GM23338 (cell line): Measurements from ENCODE around the gene PSAPL1.

Source experiments
- CREB1 ChIP-seq: fragments of 250-450 bp; sonication (Bioruptor Pico); IDR thresholded peaks from 2 replicates; pipeline ENCODE4 v1.5.0; 2020; ENCODE audit warnings: low read depth, mild to moderate bottlenecking, moderate library complexity
- EZH2 ChIP-seq: fragments of 200-600 bp; sonication (generic); IDR thresholded peaks from one replicate; pipeline ENCODE4 v1.8.0; 2017; ENCODE audit warnings: antibody characterized with exemption, mild to moderate bottlenecking, low read depth; ENCODE audit not compliant: unreplicated experiment
- EZH2phosphoT487 ChIP-seq: fragments of 200-600 bp; sonication (generic); IDR thresholded peaks from one replicate; pipeline ENCODE4 v1.8.1; 2018; ENCODE audit warnings: antibody characterized with exemption; ENCODE audit not compliant: unreplicated experiment
- JUNB ChIP-seq: IDR thresholded peaks from one replicate; pipeline ENCODE4 v1.6.1; 2016; ENCODE audit warnings: antibody characterized with exemption; ENCODE audit not compliant: unreplicated experiment
- NANOG ChIP-seq: IDR thresholded peaks from 2 replicates; pipeline ENCODE4 v1.6.1; 2016; ENCODE audit warnings: antibody characterized with exemption, borderline replicate concordance
- POLR2AphosphoS5 ChIP-seq: IDR thresholded peaks from 2 replicates; pipeline ENCODE4 v1.6.1; 2016; ENCODE audit warnings: antibody characterized with exemption, low read depth
- STAT1 ChIP-seq: IDR thresholded peaks from one replicate; pipeline ENCODE4 v1.6.1; 2016; ENCODE audit warnings: antibody characterized with exemption; ENCODE audit not compliant: unreplicated experiment
- ZNF114 ChIP-seq: fragments of 250-450 bp; sonication (Bioruptor Pico); IDR thresholded peaks from 2 replicates; pipeline ENCODE4 v1.5.0; 2020; ENCODE audit warnings: mild to moderate bottlenecking, moderate library complexity
- TF ChIP-seq, protein P1 (sequence below), 2 experiments: fragments of 200-600 bp in 1 of 2; sonication (generic) in 1 of 2; conservative IDR thresholded peaks; 2 replicates each; pipeline versions ENCODE4 v1.5.1 to v1.6.1; 2016 to 2017; ENCODE audit warnings: antibody characterized with exemption in 2 of 2, low read depth in 2 of 2, mild to moderate bottlenecking in 2 of 2, moderate library complexity in 1 of 2
- TF ChIP-seq, protein P2 (sequence below): IDR thresholded peaks from 2 replicates; pipeline ENCODE4 v1.6.1; 2016; ENCODE audit warnings: antibody characterized with exemption
- TF ChIP-seq, protein P3 (sequence below): IDR thresholded peaks from one replicate; pipeline ENCODE4 v1.6.1; 2018; ENCODE audit warnings: antibody characterized with exemption; ENCODE audit not compliant: unreplicated experiment
- TF ChIP-seq, protein P4 (sequence below): fragments of 250-450 bp; sonication (Bioruptor Pico); IDR thresholded peaks from 2 replicates; pipeline ENCODE4 v1.5.0; 2020; ENCODE audit warnings: mild to moderate bottlenecking, moderate library complexity

DNA sequence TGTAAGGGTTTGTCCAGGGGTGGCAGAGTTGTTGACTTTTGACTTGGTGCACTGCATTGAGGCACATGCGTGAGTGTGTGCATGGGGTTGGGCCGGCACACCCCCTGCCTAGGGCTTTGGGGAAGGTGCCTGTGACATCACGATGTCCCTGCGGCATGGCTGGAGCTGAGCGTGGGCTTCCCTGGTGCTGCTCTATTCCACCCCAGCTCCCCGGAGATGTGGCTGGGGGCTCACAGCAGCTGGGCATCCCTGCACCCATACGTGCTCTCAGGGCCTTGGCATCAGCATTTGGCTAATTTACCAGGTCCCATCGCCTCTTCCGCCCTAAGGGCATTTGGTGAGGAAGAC lies 5.7 kb downstream of the PSAPL1 start:
- TF ChIP-seq, protein P1, sequence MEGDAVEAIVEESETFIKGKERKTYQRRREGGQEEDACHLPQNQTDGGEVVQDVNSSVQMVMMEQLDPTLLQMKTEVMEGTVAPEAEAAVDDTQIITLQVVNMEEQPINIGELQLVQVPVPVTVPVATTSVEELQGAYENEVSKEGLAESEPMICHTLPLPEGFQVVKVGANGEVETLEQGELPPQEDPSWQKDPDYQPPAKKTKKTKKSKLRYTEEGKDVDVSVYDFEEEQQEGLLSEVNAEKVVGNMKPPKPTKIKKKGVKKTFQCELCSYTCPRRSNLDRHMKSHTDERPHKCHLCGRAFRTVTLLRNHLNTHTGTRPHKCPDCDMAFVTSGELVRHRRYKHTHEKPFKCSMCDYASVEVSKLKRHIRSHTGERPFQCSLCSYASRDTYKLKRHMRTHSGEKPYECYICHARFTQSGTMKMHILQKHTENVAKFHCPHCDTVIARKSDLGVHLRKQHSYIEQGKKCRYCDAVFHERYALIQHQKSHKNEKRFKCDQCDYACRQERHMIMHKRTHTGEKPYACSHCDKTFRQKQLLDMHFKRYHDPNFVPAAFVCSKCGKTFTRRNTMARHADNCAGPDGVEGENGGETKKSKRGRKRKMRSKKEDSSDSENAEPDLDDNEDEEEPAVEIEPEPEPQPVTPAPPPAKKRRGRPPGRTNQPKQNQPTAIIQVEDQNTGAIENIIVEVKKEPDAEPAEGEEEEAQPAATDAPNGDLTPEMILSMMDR (conservative IDR thresholded peaks at IDR 0.05; ENCODE audit: low read depth in 2 of 2): no peak
- TF ChIP-seq EZH2 (no peak), CREB1 (CRISPR knock-in tag) (no peak), POLR2AphosphoS5 (no peak), JUNB (no peak), NANOG (no peak), STAT1 (no peak), EZH2phosphoT487 (no peak), ZNF114 (no peak)
- TF ChIP-seq, protein P2, sequence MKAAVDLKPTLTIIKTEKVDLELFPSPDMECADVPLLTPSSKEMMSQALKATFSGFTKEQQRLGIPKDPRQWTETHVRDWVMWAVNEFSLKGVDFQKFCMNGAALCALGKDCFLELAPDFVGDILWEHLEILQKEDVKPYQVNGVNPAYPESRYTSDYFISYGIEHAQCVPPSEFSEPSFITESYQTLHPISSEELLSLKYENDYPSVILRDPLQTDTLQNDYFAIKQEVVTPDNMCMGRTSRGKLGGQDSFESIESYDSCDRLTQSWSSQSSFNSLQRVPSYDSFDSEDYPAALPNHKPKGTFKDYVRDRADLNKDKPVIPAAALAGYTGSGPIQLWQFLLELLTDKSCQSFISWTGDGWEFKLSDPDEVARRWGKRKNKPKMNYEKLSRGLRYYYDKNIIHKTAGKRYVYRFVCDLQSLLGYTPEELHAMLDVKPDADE: no peak
- TF ChIP-seq, protein P3, sequence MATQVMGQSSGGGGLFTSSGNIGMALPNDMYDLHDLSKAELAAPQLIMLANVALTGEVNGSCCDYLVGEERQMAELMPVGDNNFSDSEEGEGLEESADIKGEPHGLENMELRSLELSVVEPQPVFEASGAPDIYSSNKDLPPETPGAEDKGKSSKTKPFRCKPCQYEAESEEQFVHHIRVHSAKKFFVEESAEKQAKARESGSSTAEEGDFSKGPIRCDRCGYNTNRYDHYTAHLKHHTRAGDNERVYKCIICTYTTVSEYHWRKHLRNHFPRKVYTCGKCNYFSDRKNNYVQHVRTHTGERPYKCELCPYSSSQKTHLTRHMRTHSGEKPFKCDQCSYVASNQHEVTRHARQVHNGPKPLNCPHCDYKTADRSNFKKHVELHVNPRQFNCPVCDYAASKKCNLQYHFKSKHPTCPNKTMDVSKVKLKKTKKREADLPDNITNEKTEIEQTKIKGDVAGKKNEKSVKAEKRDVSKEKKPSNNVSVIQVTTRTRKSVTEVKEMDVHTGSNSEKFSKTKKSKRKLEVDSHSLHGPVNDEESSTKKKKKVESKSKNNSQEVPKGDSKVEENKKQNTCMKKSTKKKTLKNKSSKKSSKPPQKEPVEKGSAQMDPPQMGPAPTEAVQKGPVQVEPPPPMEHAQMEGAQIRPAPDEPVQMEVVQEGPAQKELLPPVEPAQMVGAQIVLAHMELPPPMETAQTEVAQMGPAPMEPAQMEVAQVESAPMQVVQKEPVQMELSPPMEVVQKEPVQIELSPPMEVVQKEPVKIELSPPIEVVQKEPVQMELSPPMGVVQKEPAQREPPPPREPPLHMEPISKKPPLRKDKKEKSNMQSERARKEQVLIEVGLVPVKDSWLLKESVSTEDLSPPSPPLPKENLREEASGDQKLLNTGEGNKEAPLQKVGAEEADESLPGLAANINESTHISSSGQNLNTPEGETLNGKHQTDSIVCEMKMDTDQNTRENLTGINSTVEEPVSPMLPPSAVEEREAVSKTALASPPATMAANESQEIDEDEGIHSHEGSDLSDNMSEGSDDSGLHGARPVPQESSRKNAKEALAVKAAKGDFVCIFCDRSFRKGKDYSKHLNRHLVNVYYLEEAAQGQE: no peak
- TF ChIP-seq, protein P4, sequence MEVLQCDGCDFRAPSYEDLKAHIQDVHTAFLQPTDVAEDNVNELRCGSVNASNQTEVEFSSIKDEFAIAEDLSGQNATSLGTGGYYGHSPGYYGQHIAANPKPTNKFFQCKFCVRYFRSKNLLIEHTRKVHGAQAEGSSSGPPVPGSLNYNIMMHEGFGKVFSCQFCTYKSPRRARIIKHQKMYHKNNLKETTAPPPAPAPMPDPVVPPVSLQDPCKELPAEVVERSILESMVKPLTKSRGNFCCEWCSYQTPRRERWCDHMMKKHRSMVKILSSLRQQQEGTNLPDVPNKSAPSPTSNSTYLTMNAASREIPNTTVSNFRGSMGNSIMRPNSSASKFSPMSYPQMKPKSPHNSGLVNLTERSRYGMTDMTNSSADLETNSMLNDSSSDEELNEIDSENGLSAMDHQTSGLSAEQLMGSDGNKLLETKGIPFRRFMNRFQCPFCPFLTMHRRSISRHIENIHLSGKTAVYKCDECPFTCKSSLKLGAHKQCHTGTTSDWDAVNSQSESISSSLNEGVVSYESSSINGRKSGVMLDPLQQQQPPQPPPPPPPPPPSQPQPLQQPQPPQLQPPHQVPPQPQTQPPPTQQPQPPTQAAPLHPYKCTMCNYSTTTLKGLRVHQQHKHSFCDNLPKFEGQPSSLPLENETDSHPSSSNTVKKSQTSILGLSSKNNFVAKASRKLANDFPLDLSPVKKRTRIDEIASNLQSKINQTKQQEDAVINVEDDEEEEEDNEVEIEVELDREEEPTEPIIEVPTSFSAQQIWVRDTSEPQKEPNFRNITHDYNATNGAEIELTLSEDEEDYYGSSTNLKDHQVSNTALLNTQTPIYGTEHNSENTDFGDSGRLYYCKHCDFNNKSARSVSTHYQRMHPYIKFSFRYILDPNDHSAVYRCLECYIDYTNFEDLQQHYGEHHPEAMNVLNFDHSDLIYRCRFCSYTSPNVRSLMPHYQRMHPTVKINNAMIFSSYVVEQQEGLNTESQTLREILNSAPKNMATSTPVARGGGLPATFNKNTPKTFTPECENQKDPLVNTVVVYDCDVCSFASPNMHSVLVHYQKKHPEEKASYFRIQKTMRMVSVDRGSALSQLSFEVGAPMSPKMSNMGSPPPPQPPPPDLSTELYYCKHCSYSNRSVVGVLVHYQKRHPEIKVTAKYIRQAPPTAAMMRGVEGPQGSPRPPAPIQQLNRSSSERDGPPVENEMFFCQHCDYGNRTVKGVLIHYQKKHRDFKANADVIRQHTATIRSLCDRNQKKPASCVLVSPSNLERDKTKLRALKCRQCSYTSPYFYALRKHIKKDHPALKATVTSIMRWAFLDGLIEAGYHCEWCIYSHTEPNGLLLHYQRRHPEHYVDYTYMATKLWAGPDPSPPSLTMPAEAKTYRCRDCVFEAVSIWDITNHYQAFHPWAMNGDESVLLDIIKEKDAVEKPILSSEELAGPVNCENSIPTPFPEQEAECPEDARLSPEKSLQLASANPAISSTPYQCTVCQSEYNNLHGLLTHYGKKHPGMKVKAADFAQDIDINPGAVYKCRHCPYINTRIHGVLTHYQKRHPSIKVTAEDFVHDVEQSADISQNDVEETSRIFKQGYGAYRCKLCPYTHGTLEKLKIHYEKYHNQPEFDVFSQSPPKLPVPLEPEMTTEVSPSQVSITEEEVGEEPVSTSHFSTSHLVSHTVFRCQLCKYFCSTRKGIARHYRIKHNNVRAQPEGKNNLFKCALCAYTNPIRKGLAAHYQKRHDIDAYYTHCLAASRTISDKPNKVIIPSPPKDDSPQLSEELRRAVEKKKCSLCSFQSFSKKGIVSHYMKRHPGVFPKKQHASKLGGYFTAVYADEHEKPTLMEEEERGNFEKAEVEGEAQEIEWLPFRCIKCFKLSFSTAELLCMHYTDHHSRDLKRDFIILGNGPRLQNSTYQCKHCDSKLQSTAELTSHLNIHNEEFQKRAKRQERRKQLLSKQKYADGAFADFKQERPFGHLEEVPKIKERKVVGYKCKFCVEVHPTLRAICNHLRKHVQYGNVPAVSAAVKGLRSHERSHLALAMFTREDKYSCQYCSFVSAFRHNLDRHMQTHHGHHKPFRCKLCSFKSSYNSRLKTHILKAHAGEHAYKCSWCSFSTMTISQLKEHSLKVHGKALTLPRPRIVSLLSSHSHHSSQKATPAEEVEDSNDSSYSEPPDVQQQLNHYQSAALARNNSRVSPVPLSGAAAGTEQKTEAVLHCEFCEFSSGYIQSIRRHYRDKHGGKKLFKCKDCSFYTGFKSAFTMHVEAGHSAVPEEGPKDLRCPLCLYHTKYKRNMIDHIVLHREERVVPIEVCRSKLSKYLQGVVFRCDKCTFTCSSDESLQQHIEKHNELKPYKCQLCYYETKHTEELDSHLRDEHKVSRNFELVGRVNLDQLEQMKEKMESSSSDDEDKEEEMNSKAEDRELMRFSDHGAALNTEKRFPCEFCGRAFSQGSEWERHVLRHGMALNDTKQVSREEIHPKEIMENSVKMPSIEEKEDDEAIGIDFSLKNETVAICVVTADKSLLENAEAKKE: no peak
